Neural cell (in vitro differentiated cells): ENCODE data around the gene ARHGEF10L. TPM values are rescaled to one million over a fixed set of nuclear protein-coding genes. Genes with fewer than 3 reads are reported as not detected.

Experiments used
- H2AFZ ChIP-seq: fragments of 200-600, 300-800 bp; sonication (generic), shearing (Covaris generic); 2 replicates; pipeline ENCODE4 v1.6.0; 2014; ENCODE audit warnings: low read depth, mild to moderate bottlenecking, antibody characterized with exemption, low read length, moderate library complexity
- H3F3A ChIP-seq: fragments of 200-600 bp; shearing (Covaris generic); 2 replicates; pipeline ENCODE4 v1.6.1; 2016; ENCODE audit warnings: mild to moderate bottlenecking, moderate library complexity, mixed read lengths, antibody characterized with exemption, low read length; ENCODE audit not compliant: insufficient read depth, poor library complexity, severe bottlenecking
- H3K27ac ChIP-seq: fragments of 200-600, 300-800 bp; sonication (generic), shearing (Covaris generic); 2 replicates; pipeline ENCODE4 v1.5.1; 2014; ENCODE audit warnings: mild to moderate bottlenecking, low read length, moderate library complexity
- H3K27me3 ChIP-seq: fragments of 300-800, 200-600 bp; sonication (generic), shearing (Covaris generic); 2 replicates; pipeline ENCODE4 v1.6.0; 2014; ENCODE audit warnings: mild to moderate bottlenecking, low read depth, low read length, moderate library complexity; ENCODE audit not compliant: insufficient read depth
- H3K36me3 ChIP-seq: fragments of 300-800, 200-600 bp; sonication (generic), shearing (Covaris generic); 2 replicates; pipeline ENCODE4 v1.5.1; 2014; ENCODE audit warnings: mild to moderate bottlenecking, antibody characterized with exemption, low read length, moderate library complexity; ENCODE audit not compliant: insufficient read depth
- H3K4me2 ChIP-seq: fragments of 300-800, 200-600 bp; sonication (generic), shearing (Covaris generic); 2 replicates; pipeline ENCODE4 v1.6.0; 2014; ENCODE audit warnings: mild to moderate bottlenecking, low read length
- H3K4me3 ChIP-seq: fragments of 300-800, 200-600 bp; sonication (generic), shearing (Covaris generic); 2 replicates; pipeline ENCODE4 v1.5.1; 2014; ENCODE audit warnings: mild to moderate bottlenecking, low read length, moderate library complexity
- H3K79me2 ChIP-seq: fragments of 200-600 bp; shearing (Covaris generic); replicated peaks from 2 replicates; pipeline ENCODE4 v1.6.0; 2014; ENCODE audit warnings: mild to moderate bottlenecking, low read length, moderate library complexity; ENCODE audit not compliant: insufficient read depth
- H3K9ac ChIP-seq: fragments of 300-800, 200-600 bp; sonication (generic), shearing (Covaris generic); 2 replicates; pipeline ENCODE4 v1.6.1; 2016; ENCODE audit warnings: mild to moderate bottlenecking, low read length, mixed read lengths
- H3K9me2 ChIP-seq: fragments of 200-600 bp; shearing (Covaris generic); 2 replicates; pipeline ENCODE4 v1.6.1; 2016; ENCODE audit warnings: mild to moderate bottlenecking, low read length, mixed read lengths; ENCODE audit not compliant: insufficient read depth
- H3K9me3 ChIP-seq: fragments of 200-600, 300-800 bp; sonication (generic), shearing (Covaris generic); 2 replicates; pipeline ENCODE4 v1.6.1; 2016; ENCODE audit warnings: mild to moderate bottlenecking, mixed run types, low read length, moderate library complexity, mixed read lengths
- H4K20me1 ChIP-seq: fragments of 200-600 bp; shearing (Covaris generic); 2 replicates; pipeline ENCODE4 v1.6.1; 2016; ENCODE audit warnings: mild to moderate bottlenecking, mixed run types; ENCODE audit not compliant: insufficient read depth
- EP300 ChIP-seq: fragments of 450-650 bp; conservative IDR thresholded peaks from 2 replicates; pipeline ENCODE4 v1.6.1; 2014; ENCODE audit warnings: antibody characterized with exemption, mild to moderate bottlenecking, moderate library complexity; ENCODE audit not compliant: poor library complexity, severe bottlenecking
- EZH2 ChIP-seq: fragments of 200-600, 300-800 bp; shearing (Covaris generic), sonication (generic); IDR thresholded peaks from 2 replicates; pipeline ENCODE4 v1.6.1; 2014; ENCODE audit warnings: antibody characterized with exemption, low read length, borderline replicate concordance, mild to moderate bottlenecking; ENCODE audit not compliant: insufficient read depth, poor library complexity, severe bottlenecking
- MXI1 ChIP-seq: fragments of 450-650 bp; conservative IDR thresholded peaks from 2 replicates; pipeline ENCODE4 v1.6.1; 2014; ENCODE audit warnings: antibody characterized with exemption, mild to moderate bottlenecking; ENCODE audit not compliant: poor library complexity, severe bottlenecking
- POLR2AphosphoS5 ChIP-seq: IDR thresholded peaks from 2 replicates; pipeline ENCODE4 v1.6.1; 2012
- RAD21 ChIP-seq: fragments of 450-650 bp; conservative IDR thresholded peaks from 2 replicates; pipeline ENCODE4 v1.6.1; 2014; ENCODE audit warnings: antibody characterized with exemption, mild to moderate bottlenecking, moderate library complexity
- SMC3 ChIP-seq: fragments of 450-650 bp; conservative IDR thresholded peaks from 2 replicates; pipeline ENCODE4 v1.6.1; 2014; ENCODE audit warnings: antibody characterized with exemption, mild to moderate bottlenecking, moderate library complexity; ENCODE audit not compliant: poor library complexity
- TAF1 ChIP-seq: IDR thresholded peaks from 2 replicates; pipeline ENCODE4 v1.6.1; 2012; ENCODE audit warnings: low read depth
- polyA plus RNA-seq: library from polyadenylated mRNA; depleted of rRNA; stranded (reverse); fragments of >200 nt; gene quantifications from 2 replicates; pipeline ENCODE4 v1.2.3, GENCODE V29; 2014
- TF ChIP-seq, protein P1 (sequence below): fragments of 450-650 bp; IDR thresholded peaks from 2 replicates; pipeline ENCODE4 v1.5.1; 2014; ENCODE audit warnings: antibody characterized with exemption, mild to moderate bottlenecking, moderate library complexity; ENCODE audit not compliant: poor library complexity, severe bottlenecking
- TF ChIP-seq, protein P2 (sequence below): IDR thresholded peaks from 2 replicates; pipeline ENCODE4 v1.6.1; 2012; ENCODE audit warnings: borderline replicate concordance

Gene ARHGEF10L
- polyA plus RNA-seq, 1 donor from 2014 or later: 123 TPM

DNA sequence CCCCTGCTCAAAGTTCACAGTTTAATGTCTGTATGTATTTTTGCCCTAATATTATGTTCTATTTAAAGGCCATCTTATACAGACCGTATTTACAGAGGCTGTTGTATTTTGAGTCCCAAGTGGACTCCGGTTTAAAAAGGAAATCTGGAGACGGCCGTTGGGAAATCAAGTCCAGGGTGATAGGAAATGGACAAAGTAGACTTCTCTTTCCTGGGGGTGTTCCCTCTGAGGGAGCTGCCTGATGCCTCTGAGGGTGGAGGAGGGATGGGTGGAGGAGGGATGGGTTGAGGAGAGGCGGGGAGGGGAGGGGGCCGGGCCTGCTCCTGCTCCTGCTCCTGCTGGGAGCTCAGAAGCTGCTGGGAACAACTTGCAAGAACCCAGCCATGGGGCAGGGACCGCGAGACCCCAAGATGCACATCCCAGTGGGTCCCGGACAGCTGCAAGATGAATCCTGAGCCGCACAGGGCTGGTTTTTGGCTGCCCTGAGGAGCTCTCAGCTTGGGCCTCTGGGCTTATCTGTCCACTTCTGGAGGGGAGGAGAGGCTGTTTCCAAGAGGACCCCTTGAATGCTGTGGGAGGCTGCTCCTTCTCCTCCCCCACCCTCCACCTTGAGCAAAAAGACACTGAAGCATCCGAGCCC lies 203.6 kb downstream of the ARHGEF10L start:
- Histone ChIP-seq H3K4me3 (no peak overlapping the region), H3K27me3 (no peaks in the 10 kb centered on the region), H3K9me3 (no peaks in the 10 kb centered on the region), H3F3A (no peaks in the 10 kb centered on the region), H3K4me2 (no peak overlapping the region), H3K9me2 (no peaks in the 10 kb centered on the region), H3K79me2 (no peaks in the 10 kb centered on the region), H4K20me1 (no peaks in the 10 kb centered on the region), H3K36me3 (no peaks in the 10 kb centered on the region), H3K27ac (no peak overlapping the region), H3K9ac (no peak overlapping the region), H2AFZ (no peak overlapping the region)
- TF ChIP-seq RAD21: no peak
- no peak for TF ChIP-seq TAF1
- TF ChIP-seq, protein P1, sequence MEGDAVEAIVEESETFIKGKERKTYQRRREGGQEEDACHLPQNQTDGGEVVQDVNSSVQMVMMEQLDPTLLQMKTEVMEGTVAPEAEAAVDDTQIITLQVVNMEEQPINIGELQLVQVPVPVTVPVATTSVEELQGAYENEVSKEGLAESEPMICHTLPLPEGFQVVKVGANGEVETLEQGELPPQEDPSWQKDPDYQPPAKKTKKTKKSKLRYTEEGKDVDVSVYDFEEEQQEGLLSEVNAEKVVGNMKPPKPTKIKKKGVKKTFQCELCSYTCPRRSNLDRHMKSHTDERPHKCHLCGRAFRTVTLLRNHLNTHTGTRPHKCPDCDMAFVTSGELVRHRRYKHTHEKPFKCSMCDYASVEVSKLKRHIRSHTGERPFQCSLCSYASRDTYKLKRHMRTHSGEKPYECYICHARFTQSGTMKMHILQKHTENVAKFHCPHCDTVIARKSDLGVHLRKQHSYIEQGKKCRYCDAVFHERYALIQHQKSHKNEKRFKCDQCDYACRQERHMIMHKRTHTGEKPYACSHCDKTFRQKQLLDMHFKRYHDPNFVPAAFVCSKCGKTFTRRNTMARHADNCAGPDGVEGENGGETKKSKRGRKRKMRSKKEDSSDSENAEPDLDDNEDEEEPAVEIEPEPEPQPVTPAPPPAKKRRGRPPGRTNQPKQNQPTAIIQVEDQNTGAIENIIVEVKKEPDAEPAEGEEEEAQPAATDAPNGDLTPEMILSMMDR: no peak
- TF ChIP-seq, protein P2, sequence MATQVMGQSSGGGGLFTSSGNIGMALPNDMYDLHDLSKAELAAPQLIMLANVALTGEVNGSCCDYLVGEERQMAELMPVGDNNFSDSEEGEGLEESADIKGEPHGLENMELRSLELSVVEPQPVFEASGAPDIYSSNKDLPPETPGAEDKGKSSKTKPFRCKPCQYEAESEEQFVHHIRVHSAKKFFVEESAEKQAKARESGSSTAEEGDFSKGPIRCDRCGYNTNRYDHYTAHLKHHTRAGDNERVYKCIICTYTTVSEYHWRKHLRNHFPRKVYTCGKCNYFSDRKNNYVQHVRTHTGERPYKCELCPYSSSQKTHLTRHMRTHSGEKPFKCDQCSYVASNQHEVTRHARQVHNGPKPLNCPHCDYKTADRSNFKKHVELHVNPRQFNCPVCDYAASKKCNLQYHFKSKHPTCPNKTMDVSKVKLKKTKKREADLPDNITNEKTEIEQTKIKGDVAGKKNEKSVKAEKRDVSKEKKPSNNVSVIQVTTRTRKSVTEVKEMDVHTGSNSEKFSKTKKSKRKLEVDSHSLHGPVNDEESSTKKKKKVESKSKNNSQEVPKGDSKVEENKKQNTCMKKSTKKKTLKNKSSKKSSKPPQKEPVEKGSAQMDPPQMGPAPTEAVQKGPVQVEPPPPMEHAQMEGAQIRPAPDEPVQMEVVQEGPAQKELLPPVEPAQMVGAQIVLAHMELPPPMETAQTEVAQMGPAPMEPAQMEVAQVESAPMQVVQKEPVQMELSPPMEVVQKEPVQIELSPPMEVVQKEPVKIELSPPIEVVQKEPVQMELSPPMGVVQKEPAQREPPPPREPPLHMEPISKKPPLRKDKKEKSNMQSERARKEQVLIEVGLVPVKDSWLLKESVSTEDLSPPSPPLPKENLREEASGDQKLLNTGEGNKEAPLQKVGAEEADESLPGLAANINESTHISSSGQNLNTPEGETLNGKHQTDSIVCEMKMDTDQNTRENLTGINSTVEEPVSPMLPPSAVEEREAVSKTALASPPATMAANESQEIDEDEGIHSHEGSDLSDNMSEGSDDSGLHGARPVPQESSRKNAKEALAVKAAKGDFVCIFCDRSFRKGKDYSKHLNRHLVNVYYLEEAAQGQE: no peak
- no peak for TF ChIP-seq POLR2AphosphoS5
- no peak for TF ChIP-seq SMC3
- no peak for TF ChIP-seq EZH2
- no peak for TF ChIP-seq MXI1
- TF ChIP-seq EP300: no peak

DNA sequence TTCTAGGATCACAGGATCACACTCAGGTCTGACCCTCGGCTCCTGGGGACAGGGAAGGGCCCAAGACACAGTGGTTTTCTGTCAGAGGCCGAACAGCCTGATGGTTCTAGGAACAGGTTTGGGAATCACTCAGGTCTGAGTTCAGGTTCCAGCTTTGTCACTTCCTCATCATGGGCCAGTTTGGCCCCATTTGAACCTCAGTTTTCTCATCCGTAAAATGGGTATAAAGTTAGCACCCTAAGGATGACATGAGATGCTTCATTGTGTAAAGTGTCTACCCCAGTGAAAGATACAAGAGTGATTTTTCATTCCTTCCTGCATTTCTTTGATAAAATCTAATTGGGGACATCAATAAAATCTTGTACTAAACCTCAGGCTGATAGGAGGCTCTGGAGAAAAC lies 204.4 kb downstream of the ARHGEF10L start:
- no peaks in the 10 kb centered on the region for H4K20me1 ChIP-seq
- no peaks in the 10 kb centered on the region for H3K27me3 ChIP-seq
- no peaks in the 10 kb centered on the region for H3K9me2 ChIP-seq
- no peaks in the 10 kb centered on the region for H3K9me3 ChIP-seq
- H3K27ac ChIP-seq: no peak overlapping the region
- no peak overlapping the region for H3K4me2 ChIP-seq
- no peaks in the 10 kb centered on the region for H3F3A ChIP-seq
- TF ChIP-seq TAF1 (no peak), EZH2 (no peak), POLR2AphosphoS5 (no peak), EP300 (no peak), RAD21 (no peak), SMC3 (no peak), MXI1 (no peak)
- TF ChIP-seq, protein P2: no peak
- TF ChIP-seq, protein P1: no peak
- H3K79me2 ChIP-seq: no peaks in the 10 kb centered on the region
- no peak overlapping the region for H3K9ac ChIP-seq
- H3K4me3 ChIP-seq: no peak overlapping the region
- H3K36me3 ChIP-seq: no peaks in the 10 kb centered on the region
- H2AFZ ChIP-seq: no peak overlapping the region
